Cardiac fibroblast (primary cell): ENCODE data around the gene MPI.
A peak's percentile ranks its signal among the peaks of the same experiment; 100 is the strongest.
"Not testable (repeated sequence)": the region's sequence is repeated elsewhere in the genome, so short reads cannot be mapped to it uniquely, and the experiment has no call there.

Source experiments
- DNase-seq, 2 donors: peaks; one replicate each; pipeline versions ENCODE4 v3.0.0 to v3.0.0-alpha.2; 2010; ENCODE audit warnings: low read depth in 2 of 2
- H3K4me3 ChIP-seq, 2 donors: replicated peaks in 1 of 2; 1 replicate in 1 of 2; 2 replicates in 1 of 2; pipeline ENCODE4 v1.5.1; 2011; ENCODE audit warnings: low read depth in 2 of 2, low read length in 2 of 2, mild to moderate bottlenecking in 2 of 2, moderate library complexity in 1 of 2
- TF ChIP-seq, protein P1 (sequence below): IDR thresholded peaks from one replicate; pipeline ENCODE4 v1.5.1; 2011; ENCODE audit warnings: low read depth, mild to moderate bottlenecking, low read length, inconsistent platforms

Gene MPI

GRCh38 chr15:74878273-74878672 is 11.6 kb upstream of the MPI start:
- H3K4me3 ChIP-seq, result no peak overlapping the region
- no peak for DNase-seq
- TF ChIP-seq, protein P1, sequence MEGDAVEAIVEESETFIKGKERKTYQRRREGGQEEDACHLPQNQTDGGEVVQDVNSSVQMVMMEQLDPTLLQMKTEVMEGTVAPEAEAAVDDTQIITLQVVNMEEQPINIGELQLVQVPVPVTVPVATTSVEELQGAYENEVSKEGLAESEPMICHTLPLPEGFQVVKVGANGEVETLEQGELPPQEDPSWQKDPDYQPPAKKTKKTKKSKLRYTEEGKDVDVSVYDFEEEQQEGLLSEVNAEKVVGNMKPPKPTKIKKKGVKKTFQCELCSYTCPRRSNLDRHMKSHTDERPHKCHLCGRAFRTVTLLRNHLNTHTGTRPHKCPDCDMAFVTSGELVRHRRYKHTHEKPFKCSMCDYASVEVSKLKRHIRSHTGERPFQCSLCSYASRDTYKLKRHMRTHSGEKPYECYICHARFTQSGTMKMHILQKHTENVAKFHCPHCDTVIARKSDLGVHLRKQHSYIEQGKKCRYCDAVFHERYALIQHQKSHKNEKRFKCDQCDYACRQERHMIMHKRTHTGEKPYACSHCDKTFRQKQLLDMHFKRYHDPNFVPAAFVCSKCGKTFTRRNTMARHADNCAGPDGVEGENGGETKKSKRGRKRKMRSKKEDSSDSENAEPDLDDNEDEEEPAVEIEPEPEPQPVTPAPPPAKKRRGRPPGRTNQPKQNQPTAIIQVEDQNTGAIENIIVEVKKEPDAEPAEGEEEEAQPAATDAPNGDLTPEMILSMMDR, result no peak

DNA sequence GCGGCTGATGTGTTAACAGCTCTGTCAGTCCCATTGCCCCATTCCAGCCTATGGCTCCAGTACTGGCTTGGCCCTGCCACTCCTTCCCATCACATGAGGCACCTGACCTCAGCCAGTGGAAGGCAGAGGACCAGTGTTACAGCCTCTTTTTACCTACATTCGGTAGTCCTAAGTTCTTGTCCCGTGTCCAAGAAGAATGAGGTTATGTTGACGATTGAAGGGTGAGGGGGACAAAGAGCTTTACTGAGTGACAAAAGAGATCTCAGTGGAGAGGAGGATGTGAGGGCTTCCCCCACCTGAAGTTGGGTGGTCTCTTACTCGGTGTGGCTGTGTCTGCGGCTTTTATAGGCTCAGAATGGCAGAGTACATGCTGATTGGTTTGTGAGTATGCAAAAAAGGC is 7.3 kb upstream of the MPI start:
- DNase-seq, result no peak
- TF ChIP-seq, protein P1, result no peak
- H3K4me3 ChIP-seq, result no peak overlapping the region

- peak; percentile 22 to 35 for DNase-seq
- no peak overlapping the region for H3K4me3 ChIP-seq
- TF ChIP-seq, protein P1, result no peak
Measured at GRCh38 chr15:74884428-74885223, 5.2 kb upstream of the MPI start.

GRCh38 chr15:74885461-74885860 is 4.4 kb upstream of the MPI start:
- H3K4me3 ChIP-seq, result no peak overlapping the region
- TF ChIP-seq, protein P1, result no peak
- no peak for DNase-seq

- DNase-seq, H3K4me3 ChIP-seq: not testable (repeated sequence)
Measured at GRCh38 chr15:74887537-74888193, 2.2 kb upstream of the MPI start.

DNA sequence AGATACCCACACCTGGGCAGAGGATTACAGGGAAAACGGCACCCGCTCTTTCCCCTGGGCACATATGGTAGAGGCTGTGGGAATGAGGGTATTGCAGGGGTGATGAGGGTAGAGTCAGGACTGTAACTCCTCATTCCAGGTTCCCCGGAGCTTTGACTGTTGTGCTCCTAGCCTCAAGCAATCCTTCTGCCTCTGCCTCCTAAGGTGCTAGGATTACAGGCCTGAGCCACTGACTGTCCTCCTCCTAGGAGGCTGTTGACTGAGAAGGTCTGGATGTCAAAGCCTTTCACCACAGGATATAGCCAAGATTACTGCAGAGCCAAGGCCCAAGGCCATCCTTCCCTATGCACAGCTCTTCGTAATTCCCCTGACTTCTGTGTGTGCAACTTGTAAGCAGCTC is 1.1 kb upstream of the MPI start:
- TF ChIP-seq, protein P1, result no peak
- no peak overlapping the region for H3K4me3 ChIP-seq
- DNase-seq, result no peak

DNA sequence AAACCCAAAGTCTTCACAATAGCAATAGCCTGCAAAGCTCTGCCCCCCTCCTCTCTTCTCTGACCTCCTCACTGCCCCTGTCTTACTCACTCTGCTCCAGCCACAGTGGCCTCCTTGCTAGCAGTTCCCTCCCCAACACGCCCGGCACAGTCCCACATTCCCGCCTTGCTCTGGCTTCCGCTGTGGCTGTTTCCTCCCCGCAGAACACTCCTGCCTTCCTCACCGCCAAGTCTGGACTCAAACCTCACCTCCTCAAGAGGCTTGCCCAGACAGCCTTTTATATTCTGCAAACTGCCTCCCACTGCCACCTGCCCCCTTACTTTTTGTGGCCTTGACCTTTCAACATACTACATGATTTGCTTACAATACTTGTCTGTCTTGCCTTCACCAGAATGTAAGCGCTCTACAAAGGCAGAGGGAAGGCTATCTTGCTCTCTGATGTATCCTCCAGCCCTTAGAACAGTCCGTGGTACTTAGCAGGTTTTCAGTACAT is 406 bp upstream of the MPI start:
- TF ChIP-seq, protein P1, result no peak
- peak; percentile 43 to 55 for DNase-seq

More for the DNA sequence above, 406 bp upstream of the MPI start:
- peak overlapping the region; percentile 99 to 100 for H3K4me3 ChIP-seq
